SU-DHL-6 (cell line): Measurements from ENCODE around the gene FGF7.
"Not testable (repeated sequence)": the region's sequence is repeated elsewhere in the genome, so short reads cannot be mapped to it uniquely, and the experiment has no call there.

Experiments
- H2AFZ ChIP-seq: fragments of 200-600 bp; sonication (generic); 2 replicates; pipeline ENCODE4 v1.6.1; 2014; ENCODE audit warnings: low read depth, mild to moderate bottlenecking, moderate library complexity, mixed read lengths, antibody characterized with exemption, low read length; ENCODE audit not compliant: severe bottlenecking
- H3F3A ChIP-seq: fragments of 200-600 bp; shearing (Covaris generic); 2 replicates; pipeline ENCODE4 v1.6.0; 2016; ENCODE audit warnings: antibody characterized with exemption, mild to moderate bottlenecking; ENCODE audit not compliant: insufficient read depth
- H3K27ac ChIP-seq: fragments of 200-600 bp; sonication (generic); 2 replicates; pipeline ENCODE4 v1.5.1; 2016; ENCODE audit warnings: low read depth, mild to moderate bottlenecking, low read length, moderate library complexity, mixed read lengths
- H3K27me3 ChIP-seq: fragments of 200-600 bp; sonication (generic), shearing (Covaris generic); 2 replicates; pipeline ENCODE4 v1.6.0; 2014; ENCODE audit warnings: mild to moderate bottlenecking, low read length
- H3K36me3 ChIP-seq: fragments of 200-600 bp; sonication (generic); 2 replicates; pipeline ENCODE4 v1.6.1; 2014; ENCODE audit warnings: mild to moderate bottlenecking, low read length, mixed read lengths
- H3K4me2 ChIP-seq: fragments of 300-600, 200-600 bp; shearing (Covaris generic), sonication (generic); 2 replicates; pipeline ENCODE4 v1.6.0; 2014; ENCODE audit warnings: low read length, low read depth, mild to moderate bottlenecking; ENCODE audit not compliant: poor library complexity, severe bottlenecking
- H3K4me3 ChIP-seq: fragments of 200-600 bp; sonication (generic); 2 replicates; pipeline ENCODE4 v1.5.1; 2014; ENCODE audit warnings: antibody characterized with exemption, low read length, mild to moderate bottlenecking, mixed read lengths; ENCODE audit not compliant: insufficient read depth, poor library complexity, severe bottlenecking
- H3K79me2 ChIP-seq: fragments of 200-600 bp; sonication (generic); 2 replicates; pipeline ENCODE4 v1.6.1; 2014; ENCODE audit warnings: mild to moderate bottlenecking, low read length, moderate library complexity; ENCODE audit not compliant: insufficient read depth
- H3K9ac ChIP-seq: fragments of 200-600 bp; sonication (generic); 2 replicates; pipeline ENCODE4 v1.7.0; 2014; ENCODE audit warnings: mild to moderate bottlenecking, low read length
- H3K9me2 ChIP-seq: fragments of 200-600 bp; sonication (generic); replicated peaks from 2 replicates; pipeline ENCODE4 v1.6.1; 2014; ENCODE audit warnings: low read length; ENCODE audit not compliant: insufficient read depth
- H3K9me3 ChIP-seq: fragments of 200-600 bp; sonication (generic); 2 replicates; pipeline ENCODE4 v1.6.1; 2014; ENCODE audit warnings: low read length, mixed read lengths; ENCODE audit not compliant: insufficient read depth
- H4K20me1 ChIP-seq: fragments of 200-600 bp; sonication (generic); 2 replicates; pipeline ENCODE4 v1.6.1; 2014; ENCODE audit warnings: low read depth, mild to moderate bottlenecking, antibody characterized with exemption, low read length, moderate library complexity, mixed read lengths
- CTCF ChIP-seq: fragments of 200-600 bp; sonication (generic); IDR thresholded peaks from one replicate; pipeline ENCODE4 v1.5.1; 2017; ENCODE audit warnings: antibody characterized with exemption, mild to moderate bottlenecking, low read length, moderate library complexity; ENCODE audit not compliant: insufficient read depth, poor library complexity, severe bottlenecking
- EZH2phosphoT487 ChIP-seq: fragments of 200-600 bp; sonication (generic), shearing (Covaris generic); conservative IDR thresholded peaks from 2 replicates; pipeline ENCODE4 v1.6.1; 2018; ENCODE audit warnings: mild to moderate bottlenecking, antibody characterized with exemption, low read length, moderate library complexity, mixed read lengths

FGF7 gene

GRCh38 chr15:49507261-49507660 lies 84.2 kb downstream of the FGF7 start:
- H3K79me2 ChIP-seq = no peaks in the 10 kb centered on the region
- no peaks in the 10 kb centered on the region for H3K27me3 ChIP-seq
- no peak overlapping the region for H3K4me3 ChIP-seq
- no peak overlapping the region for H3K9ac ChIP-seq
- H3F3A ChIP-seq = no peaks in the 10 kb centered on the region
- no peak overlapping the region for H3K27ac ChIP-seq
- no peaks in the 10 kb centered on the region for H4K20me1 ChIP-seq
- H3K9me2 ChIP-seq = no peaks in the 10 kb centered on the region
- no peak overlapping the region for H2AFZ ChIP-seq
- no peak overlapping the region for H3K4me2 ChIP-seq
- no peak for TF ChIP-seq CTCF
- no peak for TF ChIP-seq EZH2phosphoT487
- H3K36me3 ChIP-seq = no peaks in the 10 kb centered on the region
- no peaks in the 10 kb centered on the region for H3K9me3 ChIP-seq

DNA sequence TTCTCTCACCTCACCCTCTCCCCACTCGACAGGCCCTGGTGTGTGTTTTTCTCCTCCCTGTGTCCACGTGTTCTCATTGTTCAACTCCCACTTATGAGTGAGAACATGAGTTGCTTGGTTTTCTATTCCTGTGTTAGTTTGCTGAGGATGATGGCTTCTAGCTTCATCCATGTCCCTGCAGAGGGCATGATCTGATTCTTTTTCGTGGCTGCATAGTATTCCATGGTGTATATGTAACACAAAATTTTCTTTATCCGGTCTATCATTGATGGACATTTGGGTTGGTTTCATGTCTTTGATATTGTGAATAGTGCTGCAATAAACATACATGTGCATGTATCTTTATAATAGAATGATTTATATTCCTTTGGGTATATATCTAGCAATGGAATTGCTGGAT lies 89.7 kb downstream of the FGF7 start:
- H4K20me1 ChIP-seq, H3F3A ChIP-seq, H2AFZ ChIP-seq, H3K4me2 ChIP-seq, H3K9me3 ChIP-seq, H3K27me3 ChIP-seq, H3K9me2 ChIP-seq, H3K4me3 ChIP-seq, H3K9ac ChIP-seq, H3K27ac ChIP-seq, H3K36me3 ChIP-seq, H3K79me2 ChIP-seq: not testable (repeated sequence)

GRCh38 chr15:49521802-49522201 lies 98.8 kb downstream of the FGF7 start:
- TF ChIP-seq CTCF (no peak), EZH2phosphoT487 (no peak)
- H4K20me1 ChIP-seq = no peaks in the 10 kb centered on the region
- H3K4me3 ChIP-seq = no peak overlapping the region

DNA sequence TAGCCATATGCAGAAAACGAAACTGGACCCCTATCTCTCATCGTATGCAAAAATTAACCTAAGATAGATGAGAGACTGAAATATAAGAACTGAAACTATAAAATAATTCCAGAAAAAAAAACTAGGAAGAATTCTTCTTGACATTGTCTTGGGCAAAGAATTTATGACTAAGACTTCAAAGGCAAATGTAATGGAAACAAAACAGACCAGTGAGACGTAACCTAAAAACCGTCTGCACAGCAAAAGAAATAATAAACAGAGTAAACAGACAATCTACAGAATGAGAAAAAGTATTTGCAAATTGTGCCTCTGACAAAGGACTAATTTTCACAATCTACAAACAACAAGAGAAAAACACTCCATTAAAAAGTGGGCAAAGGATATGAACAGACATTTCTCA lies 105.2 kb downstream of the FGF7 start:
- no peaks in the 10 kb centered on the region for H3K9me3 ChIP-seq
- H4K20me1 ChIP-seq = no peaks in the 10 kb centered on the region
- no peak for TF ChIP-seq CTCF
- no peak for TF ChIP-seq EZH2phosphoT487

More at GRCh38 chr15:49521802-49522201, 98.8 kb downstream of the FGF7 start:
- Histone ChIP-seq H3K79me2 (no peaks in the 10 kb centered on the region), H3K36me3 (no peaks in the 10 kb centered on the region), H3K9me2 (no peaks in the 10 kb centered on the region), H3K9ac (no peak overlapping the region), H3K4me2 (no peak overlapping the region), H3K27me3 (no peaks in the 10 kb centered on the region), H3K9me3 (no peaks in the 10 kb centered on the region), H3K27ac (no peak overlapping the region), H3F3A (no peaks in the 10 kb centered on the region), H2AFZ (no peak overlapping the region)

More for the DNA sequence above, 105.2 kb downstream of the FGF7 start:
- Histone ChIP-seq H3K9ac (no peak overlapping the region), H3K79me2 (no peaks in the 10 kb centered on the region), H3K27ac (no peak overlapping the region), H3K9me2 (no peaks in the 10 kb centered on the region), H3K36me3 (no peaks in the 10 kb centered on the region), H3F3A (no peaks in the 10 kb centered on the region), H3K4me2 (no peak overlapping the region), H3K4me3 (no peak overlapping the region), H3K27me3 (no peaks in the 10 kb centered on the region), H2AFZ (no peak overlapping the region)
